Activated CD4-positive, alpha-beta memory T cell treated with anti-CD3 and anti-CD28 coated beads, Interleukin-2, amount 10 ng/mL, durations not matched to agents 7 days and 5 days (primary cell): ENCODE results near the gene RRP9. TPM values are rescaled to one million over a fixed set of nuclear protein-coding genes. Genes with fewer than 3 reads are reported as not detected.

ENCODE experiments used
- CTCF ChIA-PET: fragments of 350-600 bp; sonication (Branson Sonifier 250); formaldehyde crosslinking; loops from one replicate; lab custom pipeline; 2021; ENCODE audit warnings: antibody characterized with exemption, inconsistent platforms; lab: Charles Lee
- POLR2A ChIA-PET: fragments of 350-600 bp; sonication (Branson Sonifier 250); formaldehyde crosslinking; loops from one replicate; lab custom pipeline; 2021; ENCODE audit warnings: antibody characterized with exemption; lab: Charles Lee
- DNase-seq: peaks from one replicate; pipeline ENCODE4 v3.0.0-alpha.2; 2020
- H3K27ac Mint-ChIP-seq: one replicate; pipeline ENCODE4 v1.8.0; 2021; ENCODE audit warnings: mild to moderate bottlenecking, mixed read lengths
- H3K27me3 Mint-ChIP-seq: one replicate; pipeline ENCODE4 v1.8.0; 2021; ENCODE audit warnings: mixed read lengths
- H3K36me3 Mint-ChIP-seq: one replicate; pipeline ENCODE4 v1.8.0; 2021; ENCODE audit warnings: low read depth, mixed read lengths
- H3K4me1 Mint-ChIP-seq: one replicate; pipeline ENCODE4 v1.8.0; 2021; ENCODE audit warnings: mixed read lengths
- H3K4me3 Mint-ChIP-seq: one replicate; pipeline ENCODE4 v1.8.0; 2021; ENCODE audit warnings: mild to moderate bottlenecking, mixed read lengths
- H3K9me3 Mint-ChIP-seq: one replicate; pipeline ENCODE4 v1.8.0; 2021; ENCODE audit warnings: mixed read lengths
- total RNA-seq, 2 experiments: library from RNA; stranded (reverse); gene quantifications; one replicate each; pipeline ENCODE4 v1.2.3, GENCODE V29; 2021

RRP9 gene
- total RNA-seq, 2 experiments from 2014 or later = 16.8 to 17.5 TPM

DNA sequence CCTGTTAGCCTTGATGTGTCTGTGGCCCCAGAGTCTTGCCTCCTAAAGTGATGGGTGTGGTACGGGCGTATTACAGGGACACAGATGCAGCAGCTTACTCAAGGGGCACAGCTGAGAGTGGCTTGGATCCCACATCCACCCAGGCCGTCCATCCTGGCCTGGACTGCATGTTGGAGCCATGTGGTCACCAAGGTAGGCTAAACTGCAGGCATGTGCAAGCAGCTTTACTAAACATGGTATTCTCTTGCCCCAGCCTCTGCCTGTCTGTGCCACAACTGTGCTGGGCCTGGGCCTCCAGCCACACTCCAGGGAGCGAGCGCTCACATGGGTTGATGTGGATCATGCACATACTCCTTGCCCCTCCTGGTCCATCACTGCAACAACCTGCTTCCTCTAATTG lies 7.4 kb upstream of the RRP9 start:
- H3K36me3 Mint-ChIP-seq = no peaks in the 10 kb centered on the region
- no peak overlapping the region for H3K4me3 Mint-ChIP-seq
- H3K27me3 Mint-ChIP-seq = peaks cover 17% of the 10 kb centered on the region
- H3K9me3 Mint-ChIP-seq = no peaks in the 10 kb centered on the region
- CTCF ChIA-PET = no interaction called here
- no peaks in the 10 kb centered on the region for H3K4me1 Mint-ChIP-seq
- no peak overlapping the region for H3K27ac Mint-ChIP-seq
- no peak for DNase-seq
- POLR2A ChIA-PET = no interaction called here

- H3K36me3 Mint-ChIP-seq = no peaks in the 10 kb centered on the region
- no peaks in the 10 kb centered on the region for H3K9me3 Mint-ChIP-seq
- H3K27me3 Mint-ChIP-seq = peaks cover 7% of the 10 kb centered on the region
- no peak overlapping the region for H3K4me3 Mint-ChIP-seq
- CTCF ChIA-PET = no interaction called here
- POLR2A ChIA-PET = no interaction called here
- H3K27ac Mint-ChIP-seq = no peak overlapping the region
- peaks cover under 1% of the 10 kb centered on the region for H3K4me1 Mint-ChIP-seq
- no peak for DNase-seq
These were observed 6.4 kb upstream of the RRP9 start for GRCh38 chr3:51948016-51948580.

DNA sequence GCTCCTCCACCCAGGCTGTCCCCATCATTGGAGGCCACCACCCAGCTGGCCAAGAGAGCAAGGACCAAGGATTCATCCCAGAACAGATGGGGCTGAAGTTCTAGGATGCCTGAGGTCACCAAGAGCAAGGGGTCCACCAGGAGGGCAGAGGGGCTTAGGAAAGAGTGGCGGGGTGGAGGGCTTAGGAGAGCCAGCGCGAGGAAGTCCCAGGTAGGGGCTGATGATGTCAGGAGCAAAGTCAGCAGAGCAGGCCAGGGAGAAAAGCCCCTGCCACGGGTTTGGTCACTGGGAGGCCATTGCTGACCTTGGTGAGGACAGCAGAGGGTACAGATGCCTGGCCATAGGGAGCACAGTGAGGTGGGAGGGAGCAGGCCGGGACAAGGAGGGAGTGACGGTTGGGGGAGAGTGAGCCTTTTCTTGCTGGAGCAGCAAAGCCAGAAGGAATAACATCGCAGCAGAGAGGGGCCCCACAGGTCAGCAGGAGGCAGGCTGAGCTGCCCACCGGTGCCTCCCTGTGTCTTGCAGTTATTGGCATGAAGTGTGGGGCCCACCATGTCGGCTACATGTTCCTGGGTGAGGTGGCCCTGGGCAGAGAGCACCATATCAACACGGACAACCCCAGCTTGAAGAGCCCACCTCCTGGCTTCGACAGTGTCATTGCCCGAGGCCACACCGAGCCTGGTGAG lies 5.7 kb upstream of the RRP9 start:
- Mint-ChIP-seq H3K4me3 (no peak overlapping the region), H3K4me1 (peaks cover 8% of the 10 kb centered on the region), H3K9me3 (no peaks in the 10 kb centered on the region), H3K36me3 (no peaks in the 10 kb centered on the region), H3K27me3 (peaks cover 4% of the 10 kb centered on the region), H3K27ac (no peak overlapping the region)
- ChIA-PET CTCF (no interaction called here), POLR2A (interaction anchor here (1.3 kb wide), 1 partner anchor 19 kb away, joined by 3 read pairs; the partner anchor contains the start of gene PCBP4)
- DNase-seq = no peak

DNA sequence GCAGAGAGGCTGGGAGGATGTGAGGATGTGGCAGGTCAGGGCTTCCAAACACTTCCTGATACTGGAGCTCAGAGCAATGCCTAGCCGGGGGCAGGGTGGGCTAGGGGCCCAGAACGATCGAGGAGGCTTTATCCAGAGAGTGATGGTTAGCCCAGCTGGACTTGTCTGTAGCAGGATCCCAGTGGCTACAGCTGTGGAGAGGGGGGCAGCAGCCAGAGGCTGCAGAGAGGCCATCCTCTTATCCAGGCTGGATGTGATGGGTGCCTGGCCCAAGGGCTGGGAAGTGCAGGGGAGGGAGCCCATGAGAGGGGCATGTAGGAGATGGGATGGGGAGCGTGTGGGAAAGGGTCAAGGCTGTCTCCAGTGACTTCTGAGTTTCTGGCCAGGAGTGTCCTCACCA lies 5.1 kb upstream of the RRP9 start:
- CTCF ChIA-PET = no interaction called here
- POLR2A ChIA-PET = interaction anchor here (0.9 to 1.3 kb wide), 2 partner anchors 8 to 20 kb away, joined by 3 read pairs; partner anchors contain the start of genes GPR62 and PCBP4
- Mint-ChIP-seq H3K36me3 (no peaks in the 10 kb centered on the region), H3K27me3 (no peaks in the 10 kb centered on the region), H3K27ac (no peak overlapping the region), H3K4me3 (no peak overlapping the region), H3K9me3 (no peaks in the 10 kb centered on the region), H3K4me1 (peaks cover 11% of the 10 kb centered on the region)
- DNase-seq = no peak

DNA sequence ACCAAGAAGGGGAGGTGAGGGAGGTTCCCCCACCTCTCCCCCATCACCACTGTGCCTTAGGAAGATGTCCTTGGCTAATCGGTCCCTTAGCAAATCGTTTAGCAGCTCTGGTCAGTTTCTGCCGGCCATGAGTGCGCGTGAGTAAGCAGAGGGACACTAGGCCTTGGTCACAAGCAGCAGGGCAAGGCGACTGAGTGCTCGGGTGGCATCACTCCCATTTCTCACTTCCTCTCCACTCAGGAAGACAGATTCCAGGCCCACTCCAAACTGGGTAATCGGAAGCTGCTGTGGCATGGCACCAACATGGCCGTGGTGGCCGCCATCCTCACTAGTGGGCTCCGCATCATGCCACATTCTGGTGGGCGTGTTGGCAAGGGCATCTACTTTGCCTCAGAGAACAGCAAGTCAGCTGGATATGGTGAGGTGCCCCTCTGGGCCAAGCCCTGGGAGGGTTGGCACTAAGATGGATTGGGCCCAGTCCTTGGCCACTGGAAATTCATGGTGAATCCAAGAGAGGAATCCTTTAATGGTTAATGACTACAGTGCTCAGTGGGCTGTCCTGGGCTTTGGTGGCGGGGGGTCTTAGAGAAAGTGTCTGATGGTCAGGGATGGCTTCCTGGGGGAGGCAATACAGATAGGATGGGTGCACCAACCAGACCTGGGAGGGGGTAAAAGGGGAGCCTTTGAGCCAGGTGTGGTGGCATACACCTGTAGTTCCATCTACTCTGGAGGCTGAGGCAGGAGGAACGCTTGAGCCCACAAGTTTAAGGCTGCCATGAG lies 4.4 kb upstream of the RRP9 start:
- CTCF ChIA-PET = interaction anchor here (1.7 kb wide), 1 partner anchor 28 kb away, joined by 6 read pairs; the partner anchor contains the start of gene ABHD14B
- no peaks in the 10 kb centered on the region for H3K36me3 Mint-ChIP-seq
- no peaks in the 10 kb centered on the region for H3K27me3 Mint-ChIP-seq
- peaks cover 15% of the 10 kb centered on the region for H3K4me1 Mint-ChIP-seq
- POLR2A ChIA-PET = interaction anchor here (0.9 to 2.2 kb wide), 3 partner anchors 8 to 21 kb away, joined by 3 to 5 read pairs (median 3); partner anchors contain the start of genes GPR62 and PCBP4
- H3K9me3 Mint-ChIP-seq = no peaks in the 10 kb centered on the region
- H3K4me3 Mint-ChIP-seq = no peak overlapping the region
- H3K27ac Mint-ChIP-seq = no peak overlapping the region
- no peak for DNase-seq

DNA sequence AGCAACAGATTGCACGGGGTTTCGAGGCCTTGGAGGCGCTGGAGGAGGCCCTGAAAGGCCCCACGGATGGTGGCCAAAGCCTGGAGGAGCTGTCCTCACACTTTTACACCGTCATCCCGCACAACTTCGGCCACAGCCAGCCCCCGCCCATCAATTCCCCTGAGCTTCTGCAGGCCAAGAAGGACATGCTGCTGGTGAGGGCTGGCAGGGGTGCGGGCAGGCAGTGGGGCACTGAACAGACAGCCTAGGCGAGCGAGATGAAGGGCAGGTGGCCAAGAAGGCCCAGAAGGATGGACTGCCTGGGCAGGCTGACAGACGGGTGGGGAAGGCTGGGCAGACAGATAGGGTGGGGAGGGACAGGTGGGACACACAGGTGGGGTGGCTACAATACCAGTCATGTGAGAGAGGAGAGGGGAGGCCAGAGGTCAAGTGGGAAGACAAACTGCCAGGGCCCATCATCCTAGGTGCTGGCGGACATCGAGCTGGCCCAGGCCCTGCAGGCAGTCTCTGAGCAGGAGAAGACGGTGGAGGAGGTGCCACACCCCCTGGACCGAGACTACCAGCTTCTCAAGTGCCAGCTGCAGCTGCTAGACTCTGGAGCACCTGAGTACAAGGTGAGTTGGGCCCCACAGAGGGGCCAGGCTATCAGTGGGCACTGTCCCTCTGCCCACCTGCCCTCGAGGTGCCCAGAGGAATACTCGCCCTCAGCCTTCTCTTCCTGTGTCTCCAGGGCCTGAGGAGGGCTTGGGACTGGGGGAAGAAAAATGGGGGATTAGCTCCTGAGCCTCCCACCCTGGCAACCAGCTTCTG lies 3.5 kb upstream of the RRP9 start:
- CTCF ChIA-PET = interaction anchor here (1.7 kb wide), 1 partner anchor 29 kb away, joined by 6 read pairs; the partner anchor contains the start of gene ABHD14B
- Mint-ChIP-seq H3K4me1 (peaks cover 23% of the 10 kb centered on the region), H3K27me3 (no peaks in the 10 kb centered on the region), H3K4me3 (no peak overlapping the region), H3K36me3 (peaks cover 2% of the 10 kb centered on the region), H3K27ac (no peak overlapping the region), H3K9me3 (no peaks in the 10 kb centered on the region)
- POLR2A ChIA-PET = interaction anchor here (1.0 to 4.2 kb wide), 3 partner anchors 8 to 50 kb away, joined by 3 to 29 read pairs (median 5); partner anchors contain the start of gene RPL29
- no peak for DNase-seq

GRCh38 chr3:51944451-51945021 lies 2.8 kb upstream of the RRP9 start:
- H3K9me3 Mint-ChIP-seq = no peaks in the 10 kb centered on the region
- H3K27ac Mint-ChIP-seq = no peak overlapping the region
- H3K27me3 Mint-ChIP-seq = no peaks in the 10 kb centered on the region
- peaks cover 2% of the 10 kb centered on the region for H3K36me3 Mint-ChIP-seq
- CTCF ChIA-PET = interaction anchor here (1.7 kb wide), 1 partner anchor 29 kb away, joined by 6 read pairs; the partner anchor contains the start of gene ABHD14B
- POLR2A ChIA-PET = interaction anchor here (1.0 to 4.2 kb wide), 4 partner anchors 9 to 51 kb away, joined by 3 to 29 read pairs (median 4); partner anchors contain the start of gene RPL29
- H3K4me3 Mint-ChIP-seq = no peak overlapping the region
- H3K4me1 Mint-ChIP-seq = peaks cover 28% of the 10 kb centered on the region
- DNase-seq = no peak

GRCh38 chr3:51943451-51944391 lies 2.0 kb upstream of the RRP9 start:
- POLR2A ChIA-PET = interaction anchor here (1.0 to 4.2 kb wide), 7 partner anchors 10 to 51 kb away, joined by 3 to 37 read pairs (median 3); partner anchors contain the start of genes ABHD14A, ABHD14B and RPL29
- H3K4me1 Mint-ChIP-seq = peaks cover 33% of the 10 kb centered on the region
- no peaks in the 10 kb centered on the region for H3K9me3 Mint-ChIP-seq
- H3K36me3 Mint-ChIP-seq = peaks cover 2% of the 10 kb centered on the region
- H3K27ac Mint-ChIP-seq = no peak overlapping the region
- no peak for DNase-seq
- peak overlapping the region; percentile 83 for H3K4me3 Mint-ChIP-seq
- no peaks in the 10 kb centered on the region for H3K27me3 Mint-ChIP-seq
- CTCF ChIA-PET = interaction anchor here (0.7 to 3.5 kb wide), 9 partner anchors 8 to 112 kb away, joined by 3 to 52 read pairs (median 4); partner anchors contain the start of genes ABHD14A, ABHD14B, DUSP7 and RPL29

DNA sequence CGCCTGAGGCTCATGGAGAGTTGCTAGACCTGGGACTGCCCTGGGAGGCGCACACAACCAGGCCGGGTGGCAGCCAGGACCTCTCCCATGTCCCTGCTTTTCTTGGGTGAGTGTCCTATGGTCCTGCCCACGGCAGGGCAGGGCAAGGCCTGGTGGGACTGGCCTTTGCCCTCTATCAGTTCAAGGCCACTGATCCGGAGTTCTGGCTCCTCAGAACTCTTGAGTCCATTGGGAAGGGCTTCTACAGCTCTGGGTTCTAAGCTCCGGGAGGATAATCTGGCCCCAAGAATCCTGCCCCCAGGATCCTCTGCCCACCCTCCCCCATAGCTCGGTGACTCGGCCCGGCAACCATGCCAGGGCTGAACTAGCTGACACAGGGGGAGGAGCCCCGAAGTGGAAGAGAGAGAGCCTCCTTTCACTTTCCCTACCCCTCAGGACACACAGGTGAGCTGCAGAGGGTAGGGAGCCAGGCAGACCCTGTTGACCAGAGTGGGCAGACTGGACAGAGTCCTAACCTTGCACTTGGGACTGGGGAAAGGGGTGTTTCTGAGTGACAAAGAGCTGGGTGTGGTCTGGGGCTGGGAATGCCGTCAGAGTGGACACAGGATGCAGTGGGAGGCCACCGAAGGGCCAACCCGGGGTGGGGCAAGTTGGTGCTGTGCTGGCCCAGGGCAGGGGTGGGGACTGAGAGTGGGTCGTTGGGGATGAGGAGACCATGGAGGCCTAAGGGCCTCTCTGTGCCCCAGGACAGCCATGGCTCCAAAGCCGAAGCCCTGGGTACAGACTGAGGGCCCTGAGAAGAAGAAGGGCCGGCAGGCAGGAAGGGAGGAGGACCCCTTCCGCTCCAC lies 1.1 kb upstream of the RRP9 start:
- no peaks in the 10 kb centered on the region for H3K27me3 Mint-ChIP-seq
- H3K27ac Mint-ChIP-seq = peak overlapping the region; percentile 84
- H3K9me3 Mint-ChIP-seq = no peaks in the 10 kb centered on the region
- ChIA-PET POLR2A (interaction anchor here (0.9 to 4.2 kb wide), 13 partner anchors 10 to 257 kb away, joined by 3 to 37 read pairs (median 5); partner anchors contain the start of genes ABHD14A, ABHD14B, ACY1 and PCBP4), CTCF (interaction anchor here (0.7 to 3.5 kb wide), 20 partner anchors 8 to 441 kb away, joined by 3 to 52 read pairs (median 4); partner anchors contain the start of genes ABHD14A, ABHD14B, ACY1 and DUSP7)
- peak overlapping the region; percentile 83 for H3K4me3 Mint-ChIP-seq
- peaks cover 2% of the 10 kb centered on the region for H3K36me3 Mint-ChIP-seq
- peaks cover 33% of the 10 kb centered on the region for H3K4me1 Mint-ChIP-seq
- DNase-seq = peak; percentile 68

DNA sequence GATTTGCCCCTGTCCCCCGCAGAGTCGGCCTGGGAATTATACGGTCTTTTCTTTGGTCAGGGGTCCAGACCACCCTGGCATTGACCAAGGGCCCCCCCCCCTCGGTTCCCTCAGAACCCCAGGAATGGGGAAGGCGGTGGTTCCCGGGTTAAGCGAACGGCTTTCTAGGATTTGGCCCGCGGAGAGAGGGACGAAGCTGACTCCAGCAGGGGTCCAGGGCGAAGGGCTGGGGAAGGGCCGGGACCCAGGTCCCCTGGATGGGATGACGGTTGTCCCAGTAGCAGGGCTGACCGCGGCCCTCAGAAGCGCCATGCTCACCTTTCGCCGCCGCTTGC lies 274 bp downstream of the RRP9 start:
- Mint-ChIP-seq H3K27ac (peak overlapping the region; percentile 52), H3K4me3 (peak overlapping the region; percentile 83), H3K36me3 (peaks cover 11% of the 10 kb centered on the region), H3K27me3 (no peaks in the 10 kb centered on the region), H3K9me3 (no peaks in the 10 kb centered on the region), H3K4me1 (peaks cover 33% of the 10 kb centered on the region)
- no peak for DNase-seq
- CTCF ChIA-PET = interaction anchor here (0.6 to 3.5 kb wide), 25 partner anchors 9 to 441 kb away, joined by 3 to 52 read pairs (median 5); partner anchors contain the start of genes ABHD14A, ABHD14B, ACY1 and DCAF1
- POLR2A ChIA-PET = interaction anchor here (0.7 to 4.2 kb wide), 12 partner anchors 9 to 337 kb away, joined by 3 to 37 read pairs (median 6); partner anchors contain the start of genes ABHD14A, ABHD14B, ACY1 and PCBP4
